ENCODE measurements around the gene FNDC7.

- TF ChIP-seq CHD2 (IDR thresholded peaks at IDR 0.05; ENCODE audit: low read length, partially characterized antibody) (no peak), CTCF (IDR thresholded peaks at IDR 0.05) (no peak), RFX5 (IDR thresholded peaks at IDR 0.05; ENCODE audit: low read length) (no peak), SMC3 (IDR thresholded peaks at IDR 0.05; ENCODE audit: low read depth, low read length) (no peak), POLR2AphosphoS5 (IDR thresholded peaks at IDR 0.05; ENCODE audit: low read depth, low read length) (no peak), PBX3 (IDR thresholded peaks at IDR 0.05) (no peak), TAF1 (IDR thresholded peaks at IDR 0.05; ENCODE audit: borderline replicate concordance, low read depth, low read length) (no peak), SIN3A (IDR thresholded peaks at IDR 0.05; ENCODE audit: borderline replicate concordance, low read depth, low read length) (no peak), TCF12 (IDR thresholded peaks at IDR 0.05) (no peak), EZH2phosphoT487 (IDR thresholded peaks at IDR 0.05; ENCODE audit: borderline replicate concordance, low read depth) (no peak), NRF1 (IDR thresholded peaks at IDR 0.05; ENCODE audit: low read depth, low read length) (no peak), MXI1 (IDR thresholded peaks at IDR 0.05; ENCODE audit: low read depth, low read length) (no peak)
- TF ChIP-seq, protein P1, sequence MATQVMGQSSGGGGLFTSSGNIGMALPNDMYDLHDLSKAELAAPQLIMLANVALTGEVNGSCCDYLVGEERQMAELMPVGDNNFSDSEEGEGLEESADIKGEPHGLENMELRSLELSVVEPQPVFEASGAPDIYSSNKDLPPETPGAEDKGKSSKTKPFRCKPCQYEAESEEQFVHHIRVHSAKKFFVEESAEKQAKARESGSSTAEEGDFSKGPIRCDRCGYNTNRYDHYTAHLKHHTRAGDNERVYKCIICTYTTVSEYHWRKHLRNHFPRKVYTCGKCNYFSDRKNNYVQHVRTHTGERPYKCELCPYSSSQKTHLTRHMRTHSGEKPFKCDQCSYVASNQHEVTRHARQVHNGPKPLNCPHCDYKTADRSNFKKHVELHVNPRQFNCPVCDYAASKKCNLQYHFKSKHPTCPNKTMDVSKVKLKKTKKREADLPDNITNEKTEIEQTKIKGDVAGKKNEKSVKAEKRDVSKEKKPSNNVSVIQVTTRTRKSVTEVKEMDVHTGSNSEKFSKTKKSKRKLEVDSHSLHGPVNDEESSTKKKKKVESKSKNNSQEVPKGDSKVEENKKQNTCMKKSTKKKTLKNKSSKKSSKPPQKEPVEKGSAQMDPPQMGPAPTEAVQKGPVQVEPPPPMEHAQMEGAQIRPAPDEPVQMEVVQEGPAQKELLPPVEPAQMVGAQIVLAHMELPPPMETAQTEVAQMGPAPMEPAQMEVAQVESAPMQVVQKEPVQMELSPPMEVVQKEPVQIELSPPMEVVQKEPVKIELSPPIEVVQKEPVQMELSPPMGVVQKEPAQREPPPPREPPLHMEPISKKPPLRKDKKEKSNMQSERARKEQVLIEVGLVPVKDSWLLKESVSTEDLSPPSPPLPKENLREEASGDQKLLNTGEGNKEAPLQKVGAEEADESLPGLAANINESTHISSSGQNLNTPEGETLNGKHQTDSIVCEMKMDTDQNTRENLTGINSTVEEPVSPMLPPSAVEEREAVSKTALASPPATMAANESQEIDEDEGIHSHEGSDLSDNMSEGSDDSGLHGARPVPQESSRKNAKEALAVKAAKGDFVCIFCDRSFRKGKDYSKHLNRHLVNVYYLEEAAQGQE (IDR thresholded peaks at IDR 0.05; ENCODE audit: low read depth, low read length): no peak
Measured at GRCh38 chr1:108706643-108707042, 6.1 kb upstream of the FNDC7 start.

Measured in SK-N-SH (cell line).